Mammary epithelial cell (primary cell): ENCODE data around the gene UBAP2.

Experiments used
- EZH2 ChIP-seq: IDR thresholded peaks from 2 replicates; pipeline ENCODE4 v1.6.1; 2012; ENCODE audit warnings: low read length, inconsistent platforms, borderline replicate concordance
- TF ChIP-seq, protein P1 (sequence below), 2 donors: IDR thresholded peaks in 1 of 2; conservative IDR thresholded peaks in 1 of 2; 2 replicates each; pipeline ENCODE4 v1.5.1; 2011 to 2012; ENCODE audit warnings: inconsistent platforms in 2 of 2, low read length in 2 of 2, mild to moderate bottlenecking in 2 of 2, control low read depth in 1 of 2, low read depth in 1 of 2; ENCODE audit not compliant: insufficient read depth in 1 of 2; ENCODE audit errors: extremely low read depth in 1 of 2

DNA sequence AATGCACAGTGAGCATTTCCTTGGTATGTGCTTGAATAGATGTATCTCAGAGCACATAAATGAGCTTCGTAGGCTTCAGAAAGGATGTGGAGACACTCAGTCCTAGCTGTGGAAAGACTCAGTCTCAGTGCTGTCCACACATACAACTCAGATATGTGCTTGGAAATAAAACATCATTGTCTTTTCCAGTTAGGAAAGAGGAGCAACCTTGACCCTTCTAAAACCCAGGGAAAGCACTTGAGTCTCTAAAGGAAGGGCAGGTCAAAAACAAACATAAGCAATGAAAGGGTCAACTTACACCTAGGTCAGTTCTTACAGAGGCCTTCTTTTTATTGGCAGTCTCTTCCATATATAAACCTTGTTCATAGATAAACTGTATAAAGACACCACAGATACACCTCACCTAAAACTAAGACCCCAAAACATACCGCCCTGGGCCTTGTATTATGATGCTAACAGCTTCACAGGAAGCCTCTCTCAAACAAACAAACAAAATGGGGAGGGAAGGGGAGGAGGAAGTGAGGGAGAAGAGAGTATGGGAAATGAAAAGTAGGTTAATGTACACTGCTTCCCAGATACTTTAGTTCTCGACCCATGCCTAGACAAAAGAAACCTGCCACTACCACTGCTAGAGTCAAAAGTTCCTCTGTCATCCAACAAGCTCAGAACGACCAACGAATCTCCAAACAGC is 114.4 kb downstream of the UBAP2 start:
- TF ChIP-seq, protein P1, sequence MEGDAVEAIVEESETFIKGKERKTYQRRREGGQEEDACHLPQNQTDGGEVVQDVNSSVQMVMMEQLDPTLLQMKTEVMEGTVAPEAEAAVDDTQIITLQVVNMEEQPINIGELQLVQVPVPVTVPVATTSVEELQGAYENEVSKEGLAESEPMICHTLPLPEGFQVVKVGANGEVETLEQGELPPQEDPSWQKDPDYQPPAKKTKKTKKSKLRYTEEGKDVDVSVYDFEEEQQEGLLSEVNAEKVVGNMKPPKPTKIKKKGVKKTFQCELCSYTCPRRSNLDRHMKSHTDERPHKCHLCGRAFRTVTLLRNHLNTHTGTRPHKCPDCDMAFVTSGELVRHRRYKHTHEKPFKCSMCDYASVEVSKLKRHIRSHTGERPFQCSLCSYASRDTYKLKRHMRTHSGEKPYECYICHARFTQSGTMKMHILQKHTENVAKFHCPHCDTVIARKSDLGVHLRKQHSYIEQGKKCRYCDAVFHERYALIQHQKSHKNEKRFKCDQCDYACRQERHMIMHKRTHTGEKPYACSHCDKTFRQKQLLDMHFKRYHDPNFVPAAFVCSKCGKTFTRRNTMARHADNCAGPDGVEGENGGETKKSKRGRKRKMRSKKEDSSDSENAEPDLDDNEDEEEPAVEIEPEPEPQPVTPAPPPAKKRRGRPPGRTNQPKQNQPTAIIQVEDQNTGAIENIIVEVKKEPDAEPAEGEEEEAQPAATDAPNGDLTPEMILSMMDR (conservative IDR thresholded peaks at IDR 0.05 in 1 of 2, IDR thresholded peaks at IDR 0.05 in 1 of 2; ENCODE audit: extremely low read depth in 1 of 2, insufficient read depth in 1 of 2, low read depth in 1 of 2, low read length in 2 of 2), result no peak
- no peak for TF ChIP-seq EZH2
